K562 (cell line): Measurements from ENCODE around the gene PPP3R2. TPM values are rescaled to one million over a fixed set of nuclear protein-coding genes. Genes with fewer than 3 reads are reported as not detected.

Experiments
- ATAC-seq: fragments of 200-7000 bp; cut with Tn5 transposase; 3 replicates; pipeline ENCODE4 v1.9.1; 2020; ENCODE audit warnings: moderate library complexity
- BruUV-seq: library from RNA; stranded (reverse); fragments of 400-500 nt; replicated peaks from 2 replicates; lab custom pipeline; 2021; lab: Mats Ljungman, UMichigan
- CTCF ChIA-PET: fragments of 300-600 bp; formaldehyde crosslinking; extraction: SDS; loops from one replicate; lab custom pipeline; 2021; ENCODE audit warnings: low intra/inter-chr PET ratio; lab: Yijun Ruan, JAX
- POLR2A ChIA-PET: fragments of 300-600, 350-650 bp; sonication (Branson Sonifier 250); formaldehyde crosslinking; extraction: SDS; loops from one replicate; lab custom pipeline; 2021; ENCODE audit warnings: antibody characterized with exemption, inconsistent platforms; lab: Yijun Ruan, JAX
- DNase-seq, 4 experiments: peaks; one replicate each; pipeline versions ENCODE4 v3.0.0 to v3.0.0-alpha.2; 2011 to 2018; ENCODE audit warnings: low spot score in 3 of 4, mixed read lengths in 3 of 4; ENCODE audit errors: extremely low read depth in 1 of 4
- FAIRE-seq: peaks from 2 replicates; lab custom pipeline; 2011; peaks lifted over from hg19 to GRCh38; lab: Jason Lieb, UNC
- H2AFZ ChIP-seq: 2 replicates; pipeline ENCODE4 v1.6.0; 2011; ENCODE audit warnings: low read depth, low read length, control low read depth, inconsistent platforms
- H3K27ac ChIP-seq: fragments of 200-600 bp; 3 replicates; pipeline ENCODE4 v1.8.0; 2011; ENCODE audit warnings: low read depth, mild to moderate bottlenecking, control low read depth, inconsistent platforms, low read length, moderate library complexity, mixed read lengths; ENCODE audit errors: extremely low read depth
- H3K27me3 ChIP-seq, 2 experiments: fragments of 300-600 bp in 1 of 2; 2 replicates in 1 of 2; 3 replicates in 1 of 2; pipeline versions ENCODE4 v1.6.0 to v1.8.0; 2011; ENCODE audit warnings: inconsistent platforms in 2 of 2, low read length in 2 of 2, mild to moderate bottlenecking in 1 of 2, mixed read lengths in 1 of 2, moderate library complexity in 1 of 2; ENCODE audit not compliant: control insufficient read depth in 2 of 2, insufficient read depth in 2 of 2
- H3K36me3 ChIP-seq: fragments of 300-600 bp; 3 replicates; pipeline ENCODE4 v1.8.0; 2011; ENCODE audit warnings: mild to moderate bottlenecking, low read length, inconsistent platforms; ENCODE audit not compliant: control insufficient read depth, insufficient read depth
- H3K4me1 ChIP-seq, 2 experiments: fragments of 200-600 bp in 1 of 2; replicated peaks in 1 of 2; 2 replicates in 1 of 2; 3 replicates in 1 of 2; pipeline versions ENCODE4 v1.5.1 to v1.8.0; 2011; ENCODE audit warnings: inconsistent platforms in 2 of 2, low read length in 2 of 2, mild to moderate bottlenecking in 1 of 2, mixed read lengths in 1 of 2, moderate library complexity in 1 of 2; ENCODE audit not compliant: control insufficient read depth in 2 of 2, insufficient read depth in 2 of 2
- H3K4me2 ChIP-seq: 2 replicates; pipeline ENCODE4 v1.6.1; 2011; ENCODE audit warnings: low read length, control low read depth, inconsistent platforms, mixed read lengths; ENCODE audit not compliant: insufficient read depth
- H3K4me3 ChIP-seq: fragments of 200-600 bp; sonication (generic), shearing (Covaris generic); 2 replicates; pipeline ENCODE4 v1.5.1; 2016; ENCODE audit warnings: control low read depth, inconsistent platforms
- H3K79me2 ChIP-seq: fragments of 200-600 bp; 3 replicates; pipeline ENCODE4 v1.8.0; 2011; ENCODE audit warnings: low read length, inconsistent platforms; ENCODE audit not compliant: control insufficient read depth, insufficient read depth
- H3K9ac ChIP-seq, 2 experiments: 2 replicates each; pipeline versions ENCODE4 v1.6.0 to v1.6.1; 2011; ENCODE audit warnings: low read depth in 2 of 2, low read length in 2 of 2, control low read depth in 1 of 2, inconsistent platforms in 1 of 2, mild to moderate bottlenecking in 1 of 2, mixed read lengths in 1 of 2; ENCODE audit not compliant: insufficient read depth in 1 of 2
- H3K9me1 ChIP-seq: one replicate; pipeline ENCODE4 v1.6.0; 2011; ENCODE audit warnings: inconsistent platforms, mild to moderate bottlenecking, low read length, moderate library complexity; ENCODE audit not compliant: control insufficient read depth, insufficient read depth
- H3K9me3 ChIP-seq: replicated peaks from 2 replicates; pipeline ENCODE4 v1.5.1; 2011; ENCODE audit warnings: low read depth, low read length, inconsistent platforms; ENCODE audit not compliant: control insufficient read depth, insufficient read depth
- H4K20me1 ChIP-seq: replicated peaks from 2 replicates; pipeline ENCODE4 v1.6.1; 2011; ENCODE audit warnings: low read length, inconsistent platforms, mixed read lengths; ENCODE audit not compliant: control insufficient read depth, insufficient read depth
- CHCHD3 ChIP-seq: fragments of 250-450 bp; sonication (Bioruptor Pico); IDR thresholded peaks from 2 replicates; pipeline ENCODE4 v2.1.2; 2022; ENCODE audit warnings: mild to moderate bottlenecking
- LARP7 ChIP-seq: fragments of 450-650 bp; IDR thresholded peaks from 2 replicates; pipeline ENCODE4 v1.6.1; 2016
- LCOR ChIP-seq: sonication (generic); formaldehyde crosslinking; IDR thresholded peaks from 2 replicates; pipeline ENCODE4 v1.8.0; 2022; ENCODE audit warnings: mild to moderate bottlenecking, missing genetic modification reagents
- MECOM ChIP-seq: fragments of 250-450 bp; sonication (Bioruptor Pico); IDR thresholded peaks from 2 replicates; pipeline ENCODE4 v1.8.0; 2022; ENCODE audit warnings: inconsistent platforms
- RFX1 ChIP-seq: fragments of 450-650 bp; IDR thresholded peaks from 2 replicates; pipeline ENCODE4 v1.6.1; 2016; ENCODE audit warnings: mild to moderate bottlenecking, moderate library complexity
- TBL1XR1 ChIP-seq, 2 experiments: IDR thresholded peaks; 2 replicates each; pipeline ENCODE4 v1.6.1; 2012; ENCODE audit warnings: improper control_type of control experiment in 2 of 2, low read length in 2 of 2, mild to moderate bottlenecking in 1 of 2
- ZNF551 ChIP-seq: fragments of 250-450 bp; sonication (Bioruptor Pico); IDR thresholded peaks from 2 replicates; pipeline ENCODE4 v1.5.0; 2021; ENCODE audit warnings: mild to moderate bottlenecking, moderate library complexity
- ZNF57 ChIP-seq: fragments of 450-650 bp; formaldehyde crosslinking; IDR thresholded peaks from 2 replicates; pipeline ENCODE4 v1.4.0; 2020; ENCODE audit warnings: mild to moderate bottlenecking, moderate library complexity
- ZNF75A ChIP-seq: fragments of 450-650 bp; formaldehyde crosslinking; IDR thresholded peaks from 2 replicates; pipeline ENCODE4 v1.4.0; 2020; ENCODE audit warnings: mild to moderate bottlenecking
- WGBS: fragments of 100-300 bp; shearing (Covaris generic); methylation state at CpG from one replicate; pipeline ENCODE4 v1.1.6; 2016; ENCODE audit warnings: low coverage, mixed read lengths; ENCODE audit not compliant: insufficient coverage; ENCODE audit errors: missing lambda C conversion rate; 5-methylcytosine and 5-hydroxymethylcytosine counted together
- in situ Hi-C: fragments of 300-500 bp; cut with MboI; formaldehyde crosslinking; loops from 4 replicates; pipeline ENCODE4 v1.15.0; 2018; ENCODE audit warnings: inconsistent platforms, mixed read lengths
- intact Hi-C: fragments of 100-400 bp; cut with micrococcal nuclease; formaldehyde crosslinking; loops from 2 replicates; pipeline ENCODE4 v1.14.2; 2022
- polyA plus RNA-seq, 8 experiments: library from polyadenylated mRNA; depleted of rRNA in 4 of 8; stranded (reverse) in 5 of 8; unstranded in 3 of 8; fragments of >200 nt; fragmentation: Nextera tagmentation in 2 of 8; fragmentation: Illumina TruSeq in 1 of 8; extraction: Ambion mirVana in 2 of 8; extraction: Trizol in 1 of 8; gene quantifications; 2 replicates each; pipeline versions ENCODE4 v1.2.1 to v1.2.3, GENCODE V29; 2011 to 2014; ENCODE audit warnings: inconsistent platforms in 1 of 8, missing spikeins in 1 of 8
- total RNA-seq, 7 experiments: library from RNA; depleted of rRNA in 6 of 7; stranded (reverse); fragments of >200 nt in 6 of 7; fragmentation: Illumina TruSeq in 2 of 7; extraction: Trizol in 2 of 7; gene quantifications; 2 replicates each; pipeline versions ENCODE4 v1.2.1 to v1.2.3, GENCODE V29; 2011 to 2021; ENCODE audit warnings: low replicate concordance in 1 of 7
- TF ChIP-seq, protein P1 (sequence below), 2 experiments: fragments of 450-650 bp; formaldehyde crosslinking in 1 of 2; IDR thresholded peaks; 2 replicates each; pipeline versions ENCODE4 v1.4.0 to v1.6.1; 2014 to 2020; ENCODE audit warnings: mild to moderate bottlenecking in 2 of 2, borderline replicate concordance in 1 of 2, low read depth in 1 of 2

Gene PPP3R2
- total and polyA plus RNA-seq, 9 of the 15 experiments (the other 6 are each of a cell fraction or from before 2014, with no cell fraction given) = not detected

DNA sequence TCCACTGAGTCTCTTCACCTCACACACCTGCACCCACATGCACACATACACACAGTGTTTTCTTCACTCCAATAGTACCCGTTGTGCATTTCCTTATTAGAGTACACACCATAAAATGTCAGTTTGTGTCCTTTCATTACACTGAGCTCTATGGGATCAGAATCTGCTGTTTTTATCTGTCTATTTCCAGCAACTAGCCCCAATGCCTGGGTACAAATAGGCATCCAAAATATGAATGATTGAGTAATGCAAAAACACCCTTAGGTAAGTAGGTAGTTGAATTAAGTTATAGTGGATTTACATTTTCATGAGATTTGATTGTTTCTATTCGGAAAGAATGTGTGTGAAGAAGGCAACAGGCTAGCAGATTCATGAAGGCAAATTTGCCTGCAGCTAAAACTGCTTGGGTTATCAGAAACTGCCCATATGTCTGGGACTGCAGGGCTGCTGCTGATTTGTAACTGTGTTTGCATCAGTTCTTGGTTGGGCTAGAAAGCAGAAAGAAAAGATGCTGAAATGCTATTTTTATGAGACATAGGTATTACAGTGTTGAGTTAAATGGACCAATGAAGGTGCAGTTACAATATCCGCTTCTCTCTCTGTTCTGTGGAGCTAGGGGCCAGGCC lies 26.9 kb downstream of the PPP3R2 start:
- no peak for FAIRE-seq
- in situ Hi-C loops = no loop called here
- POLR2A ChIA-PET = no interaction called here

More for the DNA sequence above, 26.9 kb downstream of the PPP3R2 start:
- no peak for TF ChIP-seq RFX1
- TF ChIP-seq, protein P1, sequence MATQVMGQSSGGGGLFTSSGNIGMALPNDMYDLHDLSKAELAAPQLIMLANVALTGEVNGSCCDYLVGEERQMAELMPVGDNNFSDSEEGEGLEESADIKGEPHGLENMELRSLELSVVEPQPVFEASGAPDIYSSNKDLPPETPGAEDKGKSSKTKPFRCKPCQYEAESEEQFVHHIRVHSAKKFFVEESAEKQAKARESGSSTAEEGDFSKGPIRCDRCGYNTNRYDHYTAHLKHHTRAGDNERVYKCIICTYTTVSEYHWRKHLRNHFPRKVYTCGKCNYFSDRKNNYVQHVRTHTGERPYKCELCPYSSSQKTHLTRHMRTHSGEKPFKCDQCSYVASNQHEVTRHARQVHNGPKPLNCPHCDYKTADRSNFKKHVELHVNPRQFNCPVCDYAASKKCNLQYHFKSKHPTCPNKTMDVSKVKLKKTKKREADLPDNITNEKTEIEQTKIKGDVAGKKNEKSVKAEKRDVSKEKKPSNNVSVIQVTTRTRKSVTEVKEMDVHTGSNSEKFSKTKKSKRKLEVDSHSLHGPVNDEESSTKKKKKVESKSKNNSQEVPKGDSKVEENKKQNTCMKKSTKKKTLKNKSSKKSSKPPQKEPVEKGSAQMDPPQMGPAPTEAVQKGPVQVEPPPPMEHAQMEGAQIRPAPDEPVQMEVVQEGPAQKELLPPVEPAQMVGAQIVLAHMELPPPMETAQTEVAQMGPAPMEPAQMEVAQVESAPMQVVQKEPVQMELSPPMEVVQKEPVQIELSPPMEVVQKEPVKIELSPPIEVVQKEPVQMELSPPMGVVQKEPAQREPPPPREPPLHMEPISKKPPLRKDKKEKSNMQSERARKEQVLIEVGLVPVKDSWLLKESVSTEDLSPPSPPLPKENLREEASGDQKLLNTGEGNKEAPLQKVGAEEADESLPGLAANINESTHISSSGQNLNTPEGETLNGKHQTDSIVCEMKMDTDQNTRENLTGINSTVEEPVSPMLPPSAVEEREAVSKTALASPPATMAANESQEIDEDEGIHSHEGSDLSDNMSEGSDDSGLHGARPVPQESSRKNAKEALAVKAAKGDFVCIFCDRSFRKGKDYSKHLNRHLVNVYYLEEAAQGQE (IDR thresholded peaks at IDR 0.05; ENCODE audit: borderline replicate concordance) = no peak
- TF ChIP-seq, protein P1 (CRISPR knock-in tag; IDR thresholded peaks at IDR 0.05; ENCODE audit: low read depth) = no peak
- no peak for TF ChIP-seq LARP7
- no peak for TF ChIP-seq ZNF75A
- no peak for TF ChIP-seq MECOM (CRISPR knock-in tag)
- no peak for TF ChIP-seq ZNF57
- TF ChIP-seq LCOR (CRISPR knock-in tag) = no peak
- TF ChIP-seq TBL1XR1 (IDR thresholded peaks at IDR 0.05; ENCODE audit: low read length in 2 of 2) = no peak
- TF ChIP-seq ZNF551 (CRISPR knock-in tag) = no peak
- no peak for TF ChIP-seq CHCHD3 (CRISPR knock-in tag)
- TF ChIP-seq, all 486 proteins: peak for 0
- Histone ChIP-seq H4K20me1 (no peaks in the 10 kb centered on the region), H3K36me3 (peaks cover 10% of the 10 kb centered on the region; the same call in 1 of the 3 replicates), H2AFZ (no peak overlapping the region), H3K27ac (no peak overlapping the region), H3K9me1 (no peaks in the 10 kb centered on the region), H3K79me2 (no peaks in the 10 kb centered on the region), H3K4me2 (no peak overlapping the region), H3K9ac (no peak overlapping the region), H3K9me3 (no peaks in the 10 kb centered on the region), H3K4me1 (peaks cover 18 to 30% of the 10 kb centered on the region in 2 experiments), H3K4me3 (no peak overlapping the region), H3K27me3 (no peaks in the 10 kb centered on the region)
- no peak for DNase-seq
- whole genome bisulfite sequencing = 55% methylated on average over 3 of the region's 3 CpGs
- CTCF ChIA-PET = interaction anchor here (1.4 kb wide), 1 partner anchor 119 kb away, joined by 7 read pairs; no protein-coding TSS in a partner anchor
- BruUV-seq = no TSS peak
- intact Hi-C loops = loop anchor here (1.0 kb wide), 1 partner anchor 119 kb away; no protein-coding TSS in a partner anchor
- ATAC-seq = no peak
